Naive thymus-derived CD8-positive, alpha-beta T cell (primary cell): ENCODE results near the gene RGS3. TPM values are rescaled to one million over a fixed set of nuclear protein-coding genes. Genes with fewer than 3 reads are reported as not detected.

Source experiments
- ATAC-seq, 2 donors: fragments of 150-1000 bp; cut with Tn5 transposase in 1 of 2; sonication (Bioruptor Pico), chemical (Tn5 transposase) in 1 of 2; 1 replicate in 1 of 2; 2 replicates in 1 of 2; pipeline ENCODE4 v1.10.0; 2021; ENCODE audit warnings: mild to moderate bottlenecking in 2 of 2, moderate library complexity in 2 of 2
- POLR2A ChIA-PET: fragments of 350-600 bp; sonication (Branson Sonifier 250); formaldehyde crosslinking; loops from one replicate; lab custom pipeline; 2021; ENCODE audit warnings: antibody characterized with exemption; lab: Charles Lee
- DNase-seq, 10 donors: peaks; one replicate each; pipeline versions ENCODE4 v3.0.0 to v3.0.0-alpha.2; 2020 to 2022
- H3K27ac Mint-ChIP-seq, 10 donors: one replicate each; pipeline ENCODE4 v1.8.0; 2020 to 2022; ENCODE audit warnings: mild to moderate bottlenecking in 10 of 10, mixed read lengths in 10 of 10, moderate library complexity in 4 of 10, inconsistent platforms in 1 of 10
- H3K27me3 Mint-ChIP-seq, 5 donors: one replicate each; pipeline ENCODE4 v1.8.0; 2021 to 2022; ENCODE audit warnings: mixed read lengths in 5 of 5
- H3K36me3 Mint-ChIP-seq, 3 donors: one replicate each; pipeline ENCODE4 v1.8.0; 2020 to 2022; ENCODE audit warnings: mixed read lengths in 3 of 3, mild to moderate bottlenecking in 2 of 3, inconsistent platforms in 1 of 3
- H3K4me1 Mint-ChIP-seq, 4 donors: one replicate each; pipeline ENCODE4 v1.8.0; 2021 to 2022; ENCODE audit warnings: mixed read lengths in 4 of 4
- H3K4me3 Mint-ChIP-seq, 10 donors: one replicate each; pipeline ENCODE4 v1.8.0; 2020 to 2022; ENCODE audit warnings: mild to moderate bottlenecking in 10 of 10, mixed read lengths in 10 of 10, moderate library complexity in 6 of 10, inconsistent platforms in 1 of 10
- H3K9me3 Mint-ChIP-seq, 9 donors: one replicate each; pipeline ENCODE4 v1.8.0; 2020 to 2022; ENCODE audit warnings: mixed read lengths in 9 of 9, mild to moderate bottlenecking in 3 of 9, inconsistent platforms in 1 of 9, moderate library complexity in 1 of 9
- polyA plus RNA-seq, 3 donors: library from polyadenylated mRNA; unstranded; fragments of 300-500 nt; fragmentation: Illumina TruSeq; gene quantifications; one replicate each; pipeline ENCODE4 v1.2.3, GENCODE V29; 2021
- total RNA-seq, 8 experiments: library from RNA in 2 of 8; stranded (reverse) in 2 of 8; gene quantifications; one replicate each; pipeline ENCODE4 v1.2.3 and lab custom pipeline; 2021 to 2026

Gene RGS3
- total and polyA plus RNA-seq, 5 experiments from 2014 or later = 17.9 to 33.4 (median 27.8) TPM

- H3K4me3 Mint-ChIP-seq = no peak overlapping the region
- peak overlapping the region in 3 of 10 donors; percentile 74 to 86 (median 80) for H3K27ac Mint-ChIP-seq
- ATAC-seq = no peak
- no peaks in the 10 kb centered on the region for H3K9me3 Mint-ChIP-seq
- no peaks in the 10 kb centered on the region for H3K36me3 Mint-ChIP-seq
- H3K4me1 Mint-ChIP-seq = peaks cover 27 to 58% (median 43%) of the 10 kb centered on the region in 4 donors
- DNase-seq = no peak
- no peaks in the 10 kb centered on the region for H3K27me3 Mint-ChIP-seq
- POLR2A ChIA-PET = interaction anchor here (1.0 to 1.4 kb wide), 2 partner anchors 8 to 71 kb away, joined by 3 to 5 read pairs; no protein-coding TSS in a partner anchor
Observed at GRCh38 chr9:113508111-113508749, 44.7 kb downstream of the RGS3 start.

DNA sequence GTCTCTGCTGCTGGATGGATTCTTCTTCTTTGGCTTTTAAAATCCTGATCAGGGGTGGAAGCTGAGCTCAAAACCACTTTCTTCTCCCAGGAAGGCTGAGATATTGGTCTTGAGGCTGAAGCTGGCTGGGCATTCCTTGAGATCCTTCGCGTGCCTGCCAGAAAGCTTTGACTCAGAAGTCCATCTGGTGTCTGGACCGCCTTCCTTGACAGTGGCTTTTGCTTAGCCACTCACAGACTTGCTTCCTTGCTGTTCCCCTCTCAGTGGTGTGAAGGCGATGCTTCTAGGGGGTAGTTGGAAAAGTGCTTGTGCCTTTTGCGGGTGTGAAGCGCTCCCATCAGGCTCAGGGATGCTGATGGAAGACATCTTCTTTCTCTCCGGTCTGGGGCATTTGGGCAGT, 45.9 kb downstream of the RGS3 start:
- Mint-ChIP-seq H3K9me3 (no peaks in the 10 kb centered on the region), H3K4me1 (peaks cover 40 to 62% (median 49%) of the 10 kb centered on the region in 4 donors), H3K27me3 (no peaks in the 10 kb centered on the region), H3K4me3 (no peak overlapping the region), H3K36me3 (no peaks in the 10 kb centered on the region), H3K27ac (peak overlapping the region in 9 of 10 donors; percentile 12 to 86 (median 58))
- POLR2A ChIA-PET = interaction anchor here (0.7 to 1.4 kb wide), 2 partner anchors 70 to 73 kb away, joined by 4 to 5 read pairs; no protein-coding TSS in a partner anchor
- DNase-seq (no peak), ATAC-seq (no peak)

DNA sequence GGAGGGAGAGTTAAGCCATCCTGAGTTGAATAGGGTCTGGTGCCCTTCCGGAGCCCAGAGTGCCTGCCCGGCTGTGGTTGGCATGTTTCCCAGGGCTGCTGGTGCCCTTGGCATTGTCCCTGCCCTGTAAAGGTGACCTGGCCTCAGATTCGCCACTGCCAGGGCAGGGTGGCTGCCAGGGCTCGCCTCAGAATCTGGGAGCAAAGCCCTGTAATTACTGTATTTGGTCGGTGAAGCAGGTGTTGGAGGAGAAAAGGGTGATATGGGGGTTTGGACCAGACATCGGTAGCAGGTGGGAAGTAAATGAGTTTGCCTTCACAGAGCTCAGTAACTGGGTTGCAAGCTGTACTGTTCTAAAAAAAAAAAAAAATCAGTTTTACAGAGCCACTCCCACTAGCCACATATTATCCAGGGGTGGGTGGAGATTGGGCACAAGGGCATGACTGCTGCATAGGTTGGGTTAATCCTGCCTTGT, 47.6 kb downstream of the RGS3 start:
- no peaks in the 10 kb centered on the region for H3K27me3 Mint-ChIP-seq
- POLR2A ChIA-PET = interaction anchor here (8.5 kb wide), 1 partner anchor 13 kb away, joined by 119 read pairs; no protein-coding TSS in a partner anchor

GRCh38 chr9:113511856-113512761, 48.6 kb downstream of the RGS3 start:
- Mint-ChIP-seq H3K4me1 (peaks cover 50 to 78% (median 71%) of the 10 kb centered on the region in 4 donors), H3K27me3 (no peaks in the 10 kb centered on the region), H3K27ac (peak overlapping the region; percentile 93 to 98 (median 95)), H3K36me3 (no peaks in the 10 kb centered on the region), H3K9me3 (no peaks in the 10 kb centered on the region), H3K4me3 (peak overlapping the region; percentile 62 to 87 (median 74))
- ATAC-seq = peak; percentile 66 to 68
- POLR2A ChIA-PET = interaction anchor here (0.5 to 8.5 kb wide), 10 partner anchors 10 to 1475 kb away, joined by 3 to 119 read pairs (median 3); partner anchors contain the start of genes C9orf43 and POLE3
- DNase-seq = peak; percentile 34 to 85 (median 64)

More for the DNA sequence above, 47.6 kb downstream of the RGS3 start:
- Mint-ChIP-seq H3K36me3 (no peaks in the 10 kb centered on the region), H3K4me1 (peaks cover 46 to 69% (median 60%) of the 10 kb centered on the region in 4 donors), H3K4me3 (peak overlapping the region in 4 of 10 donors; percentile 26 to 79 (median 38)), H3K27ac (peak overlapping the region; percentile 50 to 96 (median 93)), H3K9me3 (no peaks in the 10 kb centered on the region)
- no peak for ATAC-seq
- no peak for DNase-seq

- Mint-ChIP-seq H3K27me3 (no peaks in the 10 kb centered on the region), H3K27ac (peak overlapping the region; percentile 93 to 98 (median 95)), H3K4me1 (peaks cover 57 to 88% (median 77%) of the 10 kb centered on the region in 4 donors), H3K36me3 (no peaks in the 10 kb centered on the region), H3K4me3 (peak overlapping the region; percentile 62 to 93 (median 79)), H3K9me3 (no peaks in the 10 kb centered on the region)
- no peak for DNase-seq
- POLR2A ChIA-PET = interaction anchor here (0.7 to 8.5 kb wide), 9 partner anchors 11 to 103 kb away, joined by 3 to 119 read pairs (median 3); partner anchors contain the start of genes C9orf43 and POLE3
- no peak for ATAC-seq
Observed at GRCh38 chr9:113513111-113513510, 49.6 kb downstream of the RGS3 start.

GRCh38 chr9:113513536-113513935, 50.0 kb downstream of the RGS3 start:
- H3K27ac Mint-ChIP-seq = peak overlapping the region; percentile 93 to 98 (median 95)
- H3K4me1 Mint-ChIP-seq = peaks cover 59 to 88% (median 81%) of the 10 kb centered on the region in 4 donors
- ATAC-seq = no peak
- POLR2A ChIA-PET = interaction anchor here (1.1 to 8.5 kb wide), 7 partner anchors 10 to 103 kb away, joined by 3 to 119 read pairs (median 4); partner anchors contain the start of genes C9orf43 and POLE3
- DNase-seq = peak in 2 of 10 donors; percentile 33 to 38
- no peaks in the 10 kb centered on the region for H3K27me3 Mint-ChIP-seq
- H3K4me3 Mint-ChIP-seq = peak overlapping the region; percentile 62 to 93 (median 79)
- no peaks in the 10 kb centered on the region for H3K9me3 Mint-ChIP-seq
- no peaks in the 10 kb centered on the region for H3K36me3 Mint-ChIP-seq

DNA sequence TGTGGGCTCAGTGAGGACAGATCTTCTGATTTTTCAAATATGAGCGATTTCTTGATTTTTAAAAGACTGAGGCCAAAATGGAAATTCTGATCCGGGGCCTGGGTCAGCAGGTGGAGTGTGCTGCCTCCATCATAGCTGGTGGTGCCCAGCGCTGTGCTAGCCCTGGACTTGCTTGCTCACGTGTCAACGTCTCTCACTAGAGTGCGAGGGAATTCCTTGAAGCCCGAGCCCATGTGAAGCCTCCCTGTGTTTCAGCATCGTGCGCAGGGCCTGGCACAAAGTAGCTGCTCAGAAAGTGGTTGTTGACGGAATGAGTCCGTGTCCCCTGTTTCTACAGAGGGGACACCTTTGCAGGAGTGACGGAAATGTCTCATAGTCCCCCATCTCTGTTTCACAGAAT, 50.5 kb downstream of the RGS3 start:
- no peak for DNase-seq
- Mint-ChIP-seq H3K4me3 (peak overlapping the region; percentile 23 to 93 (median 79)), H3K4me1 (peaks cover 61 to 89% (median 87%) of the 10 kb centered on the region in 4 donors), H3K27ac (peak overlapping the region; percentile 93 to 98 (median 95)), H3K36me3 (no peaks in the 10 kb centered on the region), H3K27me3 (no peaks in the 10 kb centered on the region), H3K9me3 (no peaks in the 10 kb centered on the region)
- no peak for ATAC-seq
- POLR2A ChIA-PET = interaction anchor here (1.1 to 8.5 kb wide), 6 partner anchors 10 to 104 kb away, joined by 3 to 119 read pairs (median 5); partner anchors contain the start of genes C9orf43 and POLE3

- H3K4me3 Mint-ChIP-seq = peak overlapping the region in 3 of 10 donors; percentile 33 to 79 (median 79)
Observed at GRCh38 chr9:113514748-113515147, 51.2 kb downstream of the RGS3 start.

DNA sequence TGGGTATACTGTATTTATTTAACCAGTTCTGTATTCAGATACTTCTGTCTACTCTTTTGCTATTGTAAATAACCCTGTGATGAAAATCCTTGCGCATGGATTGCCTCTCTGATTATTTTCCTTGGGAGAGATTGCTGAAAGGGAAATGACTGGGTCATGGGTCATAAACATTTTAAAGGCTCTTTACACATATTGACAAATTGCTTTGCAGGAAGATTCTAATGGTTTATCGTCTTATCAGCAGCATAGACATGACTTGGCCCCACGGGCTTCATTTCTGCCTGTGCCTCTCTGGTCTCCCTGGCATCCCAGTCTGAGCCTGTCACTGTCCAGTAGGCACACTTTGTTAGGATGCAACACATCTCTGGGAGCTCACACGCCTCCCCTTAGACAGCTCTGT, 52.3 kb downstream of the RGS3 start:
- no peaks in the 10 kb centered on the region for H3K9me3 Mint-ChIP-seq
- POLR2A ChIA-PET = interaction anchor here (3.3 to 8.5 kb wide), 2 partner anchors 8 to 63 kb away, joined by 30 to 119 read pairs; no protein-coding TSS in a partner anchor
- H3K27me3 Mint-ChIP-seq = no peaks in the 10 kb centered on the region
- peaks cover 0 to 2% (median 0%) of the 10 kb centered on the region in 3 donors for H3K36me3 Mint-ChIP-seq
- H3K4me3 Mint-ChIP-seq = peak overlapping the region in 3 of 10 donors; percentile 22 to 91 (median 48)
- ATAC-seq (no peak), DNase-seq (no peak)
- H3K4me1 Mint-ChIP-seq = peaks cover 63 to 98% (median 94%) of the 10 kb centered on the region in 4 donors
- H3K27ac Mint-ChIP-seq = peak overlapping the region in 9 of 10 donors; percentile 48 to 98 (median 85)

More at GRCh38 chr9:113514748-113515147, 51.2 kb downstream of the RGS3 start:
- POLR2A ChIA-PET = interaction anchor here (1.2 to 8.5 kb wide), 4 partner anchors 9 to 68 kb away, joined by 4 to 119 read pairs (median 38); no protein-coding TSS in a partner anchor
- DNase-seq = no peak
- Mint-ChIP-seq H3K27ac (peak overlapping the region; percentile 72 to 98 (median 94)), H3K4me1 (peaks cover 61 to 96% (median 89%) of the 10 kb centered on the region in 4 donors), H3K27me3 (no peaks in the 10 kb centered on the region), H3K36me3 (no peaks in the 10 kb centered on the region), H3K9me3 (no peaks in the 10 kb centered on the region)
- ATAC-seq = no peak

GRCh38 chr9:113516840-113517577, 53.5 kb downstream of the RGS3 start:
- H3K27ac Mint-ChIP-seq = peak overlapping the region; percentile 93 to 98 (median 96)

More at GRCh38 chr9:113516840-113517577, 53.5 kb downstream of the RGS3 start:
- Mint-ChIP-seq H3K36me3 (peaks cover 0 to 2% (median 0%) of the 10 kb centered on the region in 3 donors), H3K4me3 (peak overlapping the region; percentile 90 to 97 (median 94)), H3K27me3 (no peaks in the 10 kb centered on the region), H3K9me3 (no peaks in the 10 kb centered on the region), H3K4me1 (peaks cover 58 to 96% (median 92%) of the 10 kb centered on the region in 4 donors)
- POLR2A ChIA-PET = interaction anchor here (1.0 to 8.5 kb wide), 9 partner anchors 7 to 107 kb away, joined by 3 to 119 read pairs (median 7); partner anchors contain the start of genes C9orf43 and POLE3
- ATAC-seq = peak; percentile 71 to 79
- DNase-seq = peak in 9 of 10 donors; percentile 23 to 80 (median 60)
